BE2C (cell line): ENCODE results near the gene MYO7A.

Experiments
- DNase-seq: peaks from one replicate; pipeline ENCODE4 v3.0.0-alpha.2; 2020
- H3K27me3 ChIP-seq: fragments of 250-450 bp; sonication (Bioruptor Pico); 2 replicates; pipeline ENCODE4 v1.5.1; 2020; ENCODE audit warnings: mild to moderate bottlenecking
- H3K36me3 ChIP-seq: fragments of 250-450 bp; sonication (Bioruptor Pico); 2 replicates; pipeline ENCODE4 v1.5.1; 2020; ENCODE audit warnings: mild to moderate bottlenecking
- H3K4me1 ChIP-seq: fragments of 250-450 bp; sonication (Bioruptor Pico); 2 replicates; pipeline ENCODE4 v1.5.1; 2020
- H3K4me3 ChIP-seq: 2 replicates; pipeline ENCODE4 v1.5.1; 2011; ENCODE audit warnings: low read depth, low read length
- H3K9me3 ChIP-seq: fragments of 250-450 bp; sonication (Bioruptor Pico); 2 replicates; pipeline ENCODE4 v1.5.1; 2020
- CTCF ChIP-seq: IDR thresholded peaks from 2 replicates; pipeline ENCODE4 v1.5.1; 2012; ENCODE audit warnings: mild to moderate bottlenecking, low read depth, low read length

MYO7A gene

GRCh38 chr11:77231800-77232199 is 103.8 kb downstream of the MYO7A start:
- no peak for TF ChIP-seq CTCF
- no peaks in the 10 kb centered on the region for H3K27me3 ChIP-seq
- DNase-seq: no peak

GRCh38 chr11:77232242-77232641 is 104.2 kb downstream of the MYO7A start:
- TF ChIP-seq CTCF: no peak
- Histone ChIP-seq H3K4me3 (no peak overlapping the region), H3K9me3 (no peaks in the 10 kb centered on the region)

More at GRCh38 chr11:77231800-77232199, 103.8 kb downstream of the MYO7A start:
- H3K9me3 ChIP-seq: no peaks in the 10 kb centered on the region
- H3K36me3 ChIP-seq: no peaks in the 10 kb centered on the region
- H3K4me1 ChIP-seq: no peaks in the 10 kb centered on the region
- no peak overlapping the region for H3K4me3 ChIP-seq

GRCh38 chr11:77233011-77233410 is 105.0 kb downstream of the MYO7A start:
- no peaks in the 10 kb centered on the region for H3K4me1 ChIP-seq
- H3K27me3 ChIP-seq: no peaks in the 10 kb centered on the region
- no peak for TF ChIP-seq CTCF
- DNase-seq: no peak
- no peaks in the 10 kb centered on the region for H3K36me3 ChIP-seq
- H3K9me3 ChIP-seq: no peaks in the 10 kb centered on the region
- no peak overlapping the region for H3K4me3 ChIP-seq

More at GRCh38 chr11:77232242-77232641, 104.2 kb downstream of the MYO7A start:
- no peak for DNase-seq
- no peaks in the 10 kb centered on the region for H3K27me3 ChIP-seq
- H3K36me3 ChIP-seq: no peaks in the 10 kb centered on the region
- no peaks in the 10 kb centered on the region for H3K4me1 ChIP-seq

GRCh38 chr11:77236901-77237300 is 108.9 kb downstream of the MYO7A start:
- DNase-seq: no peak
- H3K4me1 ChIP-seq: no peaks in the 10 kb centered on the region

GRCh38 chr11:77244277-77245027 is 116.4 kb downstream of the MYO7A start:
- Histone ChIP-seq H3K9me3 (no peaks in the 10 kb centered on the region), H3K27me3 (no peaks in the 10 kb centered on the region), H3K4me3 (no peak overlapping the region), H3K4me1 (no peaks in the 10 kb centered on the region), H3K36me3 (no peaks in the 10 kb centered on the region)
- TF ChIP-seq CTCF: no peak
- no peak for DNase-seq

More at GRCh38 chr11:77236901-77237300, 108.9 kb downstream of the MYO7A start:
- Histone ChIP-seq H3K27me3 (no peaks in the 10 kb centered on the region), H3K4me3 (no peak overlapping the region), H3K9me3 (no peaks in the 10 kb centered on the region), H3K36me3 (no peaks in the 10 kb centered on the region)
- TF ChIP-seq CTCF: no peak

GRCh38 chr11:77249427-77249826 is 121.4 kb downstream of the MYO7A start:
- no peaks in the 10 kb centered on the region for H3K36me3 ChIP-seq
- H3K4me3 ChIP-seq: no peak overlapping the region
- DNase-seq: no peak
- H3K9me3 ChIP-seq: no peaks in the 10 kb centered on the region
- no peaks in the 10 kb centered on the region for H3K27me3 ChIP-seq
- no peaks in the 10 kb centered on the region for H3K4me1 ChIP-seq
- no peak for TF ChIP-seq CTCF
